Activated naive CD4-positive, alpha-beta T cell treated with anti-CD3 and anti-CD28 coated beads, Interleukin-2, amount 50 U/mL, for 72 hours (primary cell): ENCODE data around the gene CYP27B1. TPM values are rescaled to one million over a fixed set of nuclear protein-coding genes. Genes with fewer than 3 reads are reported as not detected.
A peak's percentile ranks its signal among the peaks of the same experiment; 100 is the strongest.
"Not testable (repeated sequence)": the region's sequence is repeated elsewhere in the genome, so short reads cannot be mapped to it uniquely, and the experiment has no call there.

ENCODE experiments used
- ATAC-seq, 2 donors: fragments of 150-1000 bp; cut with Tn5 transposase; 2 replicates each; pipeline ENCODE4 v1.10.0; 2021; ENCODE audit warnings: mild to moderate bottlenecking in 2 of 2, moderate library complexity in 2 of 2
- DNase-seq, 2 donors: peaks; one replicate each; pipeline ENCODE4 v3.0.0; 2021 to 2022; ENCODE audit warnings: low spot score in 2 of 2
- H3K27ac Mint-ChIP-seq, 2 donors: one replicate each; pipeline ENCODE4 v1.8.0; 2022; ENCODE audit warnings: mild to moderate bottlenecking in 2 of 2, mixed read lengths in 2 of 2
- H3K36me3 Mint-ChIP-seq, 2 donors: one replicate each; pipeline ENCODE4 v1.8.0; 2022; ENCODE audit warnings: mixed read lengths in 2 of 2
- H3K9me3 Mint-ChIP-seq, 2 donors: one replicate each; pipeline ENCODE4 v1.8.0; 2022; ENCODE audit warnings: mixed read lengths in 2 of 2
- total RNA-seq, 2 donors: library from RNA; stranded (reverse); gene quantifications; one replicate each; pipeline ENCODE4 v1.2.3, GENCODE V29; 2022

CYP27B1 gene
- total RNA-seq, 2 donors from 2014 or later: 7.6 to 14.7 TPM

- DNase-seq: no peak
- no peaks in the 10 kb centered on the region for H3K9me3 Mint-ChIP-seq
- ATAC-seq: no peak
- H3K36me3 Mint-ChIP-seq: peaks cover 6 to 19% of the 10 kb centered on the region in 2 donors
- H3K27ac Mint-ChIP-seq: peak overlapping the region in 1 of 2 donors; percentile 80
These were observed 50.6 kb downstream of the CYP27B1 start for GRCh38 chr12:57716305-57716704.

- no peak overlapping the region for H3K27ac Mint-ChIP-seq
- ATAC-seq (no peak), DNase-seq (no peak)
These were observed 51.1 kb downstream of the CYP27B1 start for GRCh38 chr12:57715786-57716185.

GRCh38 chr12:57715036-57715748, 51.7 kb downstream of the CYP27B1 start:
- H3K36me3 Mint-ChIP-seq: peaks cover 6 to 20% of the 10 kb centered on the region in 2 donors
- ATAC-seq, DNase-seq, H3K27ac Mint-ChIP-seq, H3K9me3 Mint-ChIP-seq: not testable (repeated sequence)

More at GRCh38 chr12:57715786-57716185, 51.1 kb downstream of the CYP27B1 start:
- Mint-ChIP-seq H3K9me3 (no peaks in the 10 kb centered on the region), H3K36me3 (peaks cover 6 to 20% of the 10 kb centered on the region in 2 donors)

- ATAC-seq (no peak), DNase-seq (no peak)
- Mint-ChIP-seq H3K9me3 (no peaks in the 10 kb centered on the region), H3K27ac (no peak overlapping the region), H3K36me3 (peaks cover 5 to 11% of the 10 kb centered on the region in 2 donors)
These were observed 53.7 kb downstream of the CYP27B1 start for GRCh38 chr12:57713209-57713608.

- H3K27ac Mint-ChIP-seq: no peak overlapping the region
- H3K36me3 Mint-ChIP-seq: peaks cover 0 to 11% of the 10 kb centered on the region in 2 donors
- ATAC-seq (no peak), DNase-seq (no peak)
- H3K9me3 Mint-ChIP-seq: no peaks in the 10 kb centered on the region
These were observed 54.2 kb downstream of the CYP27B1 start for GRCh38 chr12:57712701-57713100.

Other genes starting within 250 kb of the CYP27B1 start
- 10 to 100 TPM; 24.9 to 79.8 TPM for gene DDIT3, start 246.6 kb downstream of the CYP27B1 start, total RNA-seq
- gene MBD6, start 244.3 kb downstream of the CYP27B1 start, total RNA-seq: 10 to 100 TPM; 66.4 to 77.5 TPM
- gene DCTN2, start 219.9 kb downstream of the CYP27B1 start, total RNA-seq: 100 to 1,000 TPM in 1 of 2 donors, 10 to 100 TPM in 1; 77.1 to 122 TPM
- 1 to 10 TPM in 1 of 2 donors, under 1 TPM in 1; 0.75 to 3.4 TPM for gene KIF5A, start 217.0 kb downstream of the CYP27B1 start, total RNA-seq
- 10 to 100 TPM; 13.8 to 43.7 TPM for gene PIP4K2C, start 175.9 kb downstream of the CYP27B1 start, total RNA-seq
- 10 to 100 TPM; 14.5 to 33.5 TPM for gene DTX3, start 162.3 kb downstream of the CYP27B1 start, total RNA-seq
- gene ARHGEF25, start 155.6 kb downstream of the CYP27B1 start, total RNA-seq: 1 to 10 TPM in 1 of 2 donors, under 1 TPM in 1; 0.68 to 4.8 TPM
- 1 to 10 TPM; 2.6 to 3.2 TPM for gene B4GALNT1, start 133.9 kb downstream of the CYP27B1 start, total RNA-seq
- gene OS9, start 72.9 kb downstream of the CYP27B1 start, total RNA-seq: 100 to 1,000 TPM in 1 of 2 donors, 10 to 100 TPM in 1; 87.1 to 116 TPM
- 10 to 100 TPM; 28.9 to 38.4 TPM for gene AGAP2, start 28.3 kb downstream of the CYP27B1 start, total RNA-seq
- 10 to 100 TPM in 1 of 2 donors, 1 to 10 TPM in 1; 9.7 to 15.1 TPM for gene TSPAN31, start 22.0 kb downstream of the CYP27B1 start, total RNA-seq
- gene CDK4, start 14.8 kb downstream of the CYP27B1 start, total RNA-seq: 100 to 1,000 TPM; 183 to 191 TPM
- gene MARCHF9, start 12.0 kb downstream of the CYP27B1 start, total RNA-seq: 10 to 100 TPM; 17.4 to 26.4 TPM
- gene METTL1, start 5.0 kb upstream of the CYP27B1 start, total RNA-seq: 10 to 100 TPM; 21.3 to 28.5 TPM
- gene EEF1AKMT3, start 5.5 kb upstream of the CYP27B1 start, total RNA-seq: 1 to 10 TPM; 3.1 to 3.6 TPM
- 10 to 100 TPM; 35.9 to 50.2 TPM for gene TSFM, start 15.7 kb upstream of the CYP27B1 start, total RNA-seq
- gene AVIL, start 51.7 kb upstream of the CYP27B1 start, total RNA-seq: 1 to 10 TPM in 1 of 2 donors, under 1 TPM in 1; 0.23 to 3.1 TPM
- gene CTDSP2, start 79.7 kb upstream of the CYP27B1 start, total RNA-seq: 100 to 1,000 TPM in 1 of 2 donors, 10 to 100 TPM in 1; 76.3 to 103 TPM
- 10 to 100 TPM; 15.3 to 15.5 TPM for gene ATP23, start 174.5 kb upstream of the CYP27B1 start, total RNA-seq